ENCODE data around the gene TGFA.

TGFA gene

DNA sequence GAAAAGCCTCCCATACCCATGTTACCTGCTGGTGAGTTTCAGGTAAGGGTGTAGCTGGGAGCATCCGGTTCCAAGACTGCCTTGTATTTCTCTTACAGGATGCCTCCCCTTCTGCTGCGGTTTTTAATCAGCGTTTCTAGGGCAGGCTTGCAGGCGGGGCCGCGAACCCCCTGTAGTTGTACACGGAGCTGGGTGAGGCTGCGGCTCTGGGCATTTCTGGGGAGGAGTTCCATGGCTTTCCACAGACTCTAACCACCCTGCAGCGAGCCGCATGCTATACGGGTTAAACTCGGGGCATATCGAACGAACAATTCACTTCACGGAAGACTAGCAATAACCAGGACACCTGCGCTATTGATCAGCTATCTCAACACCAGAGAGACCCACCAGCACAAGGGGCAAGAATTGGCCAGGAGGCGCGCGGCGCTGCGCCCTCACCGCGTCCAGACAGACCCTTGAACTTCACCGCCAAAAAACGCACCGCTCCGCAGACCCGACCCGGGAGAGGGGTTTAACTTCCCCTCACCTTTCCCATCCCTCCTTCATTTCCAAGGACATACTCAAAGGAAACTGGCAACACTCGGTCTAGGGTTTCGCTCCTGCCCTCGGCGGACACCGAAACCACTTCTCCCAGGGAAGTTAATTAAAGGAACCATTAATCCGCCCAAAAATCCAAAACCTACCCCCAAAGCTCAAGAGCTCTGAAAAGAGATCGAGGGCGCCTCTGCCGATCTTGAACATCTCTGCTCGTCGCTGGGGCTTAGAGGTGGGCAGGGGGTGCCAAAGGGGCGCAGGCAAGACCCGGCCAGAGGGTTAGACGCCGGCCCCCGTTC is 909 bp downstream of the TGFA start:
- DNase-seq, result no peak

DNA sequence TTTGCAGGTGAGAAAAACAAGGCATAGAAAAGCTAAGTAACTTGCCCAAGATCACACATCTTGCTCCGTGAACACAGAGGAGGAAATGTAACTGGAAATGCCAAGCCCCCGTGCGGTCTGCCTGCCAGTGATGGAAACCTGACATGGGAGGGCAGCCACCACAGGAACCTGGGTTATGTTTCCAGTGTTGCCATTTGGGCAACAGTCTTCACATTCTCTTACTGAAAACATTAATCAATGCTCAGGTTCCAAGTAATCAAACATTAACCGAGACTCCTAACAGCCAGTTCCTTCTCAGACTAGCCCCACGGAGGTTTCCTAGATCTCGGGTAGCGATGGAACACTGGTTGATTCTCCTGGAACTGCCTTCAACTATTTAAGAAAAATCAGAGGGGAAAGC is 2.5 kb downstream of the TGFA start:
- DNase-seq, result no peak

DNA sequence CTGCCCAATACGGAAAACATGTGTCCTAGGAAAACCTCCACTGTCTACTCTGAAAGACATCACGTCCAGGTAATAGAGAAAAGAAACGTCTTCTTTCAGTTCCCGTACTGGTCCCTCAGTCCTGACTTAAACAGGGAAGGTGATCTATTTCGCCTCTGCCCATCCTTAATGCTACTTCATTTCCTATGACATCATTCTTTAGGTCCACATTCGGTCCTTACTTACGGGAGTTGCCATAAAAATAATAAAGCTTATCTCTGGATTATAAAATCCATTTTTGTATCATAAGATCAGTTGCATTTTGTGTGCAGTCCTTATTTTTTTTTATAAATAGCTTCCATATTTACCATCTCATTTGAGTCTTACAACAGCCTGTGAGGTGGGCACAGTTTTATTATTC is 3.7 kb downstream of the TGFA start:
- no peak for DNase-seq

DNA sequence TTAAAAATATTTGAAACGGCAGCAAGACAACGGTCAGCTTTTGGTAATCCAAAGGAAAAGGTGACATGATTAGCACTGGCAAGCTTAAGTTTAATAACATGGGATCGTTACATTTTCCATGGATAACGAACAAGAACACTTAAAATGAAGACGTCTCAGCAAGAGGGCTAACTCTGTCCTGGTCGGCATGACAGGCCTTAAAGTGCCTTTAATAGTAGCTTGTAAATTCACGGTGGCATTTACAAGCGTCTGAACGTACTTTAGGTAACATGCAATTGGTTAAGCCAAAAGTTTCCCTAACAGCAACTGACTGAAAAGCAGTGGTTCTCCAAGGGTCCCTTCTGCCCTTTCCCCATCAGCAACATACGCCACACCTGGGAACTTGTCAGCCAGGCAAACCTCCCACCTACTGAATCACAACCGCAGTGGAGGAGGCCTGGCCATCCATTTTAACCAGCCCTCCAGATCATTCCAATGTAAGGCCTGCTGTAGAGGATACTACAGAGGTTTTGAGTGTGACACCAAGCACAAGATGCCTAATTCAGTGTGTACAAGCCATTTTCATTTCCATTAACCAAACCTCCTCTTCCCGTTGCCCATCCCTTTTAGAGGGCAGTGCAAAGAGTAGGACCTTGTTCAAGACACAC is 4.4 kb downstream of the TGFA start:
- DNase-seq, result no peak

DNA sequence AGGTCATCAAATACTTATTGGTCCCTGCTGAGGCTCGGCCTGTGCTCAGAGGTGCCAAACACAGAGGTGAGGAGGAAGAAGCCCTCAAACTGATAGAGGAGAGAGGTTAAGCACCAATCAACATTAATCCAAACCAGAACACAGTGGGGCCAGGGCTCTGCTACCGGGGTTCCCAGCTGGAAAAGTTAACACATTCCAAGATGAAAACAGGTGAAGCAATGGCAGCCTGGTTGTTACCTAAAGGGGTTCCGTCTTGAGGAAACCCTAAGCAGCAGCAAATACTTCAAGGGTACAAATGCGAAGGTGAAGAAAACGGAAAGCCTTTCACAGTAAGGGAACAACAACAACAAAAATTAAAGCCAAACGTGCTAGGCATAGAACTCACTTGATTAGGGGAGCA is 5.4 kb downstream of the TGFA start:
- no peak for DNase-seq

DNA sequence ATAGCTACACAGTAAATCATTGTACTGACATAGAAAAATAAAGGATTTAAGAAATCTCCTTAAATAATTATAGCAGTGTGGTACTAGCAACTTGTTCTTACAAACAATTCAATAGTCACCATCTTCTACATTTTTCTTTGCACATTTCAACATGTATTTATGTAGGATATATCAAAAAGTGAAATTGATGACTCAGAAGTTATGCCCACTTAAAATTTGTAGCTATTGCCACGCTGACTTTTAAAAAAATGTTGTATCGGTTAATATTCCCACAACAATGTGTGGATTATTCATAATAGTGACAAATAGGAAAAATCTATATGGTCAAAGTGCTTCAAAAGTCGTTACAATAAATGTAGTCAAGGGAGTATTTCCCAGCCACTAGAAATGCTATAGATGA is 6.7 kb downstream of the TGFA start:
- DNase-seq, result no peak

DNA sequence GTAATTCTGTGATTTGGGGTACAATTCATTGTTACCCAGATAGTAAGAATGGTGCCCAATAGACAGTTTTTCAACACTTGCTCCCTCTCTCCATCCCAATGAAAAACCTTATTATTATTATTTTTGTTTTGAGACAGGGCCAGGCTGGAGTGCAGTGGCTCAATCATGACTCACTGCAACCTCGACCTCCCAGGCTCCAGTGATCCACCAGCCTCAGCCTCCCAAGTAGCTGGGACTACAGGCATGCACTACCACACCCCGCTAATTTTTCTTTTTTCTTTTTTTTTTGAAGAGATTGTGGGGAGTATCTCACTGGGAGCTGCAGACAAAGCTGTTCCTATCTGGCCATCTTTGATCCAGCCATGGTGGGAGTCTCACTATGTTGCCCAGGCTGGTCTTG is 7.2 kb downstream of the TGFA start:
- DNase-seq, result no peak

DNA sequence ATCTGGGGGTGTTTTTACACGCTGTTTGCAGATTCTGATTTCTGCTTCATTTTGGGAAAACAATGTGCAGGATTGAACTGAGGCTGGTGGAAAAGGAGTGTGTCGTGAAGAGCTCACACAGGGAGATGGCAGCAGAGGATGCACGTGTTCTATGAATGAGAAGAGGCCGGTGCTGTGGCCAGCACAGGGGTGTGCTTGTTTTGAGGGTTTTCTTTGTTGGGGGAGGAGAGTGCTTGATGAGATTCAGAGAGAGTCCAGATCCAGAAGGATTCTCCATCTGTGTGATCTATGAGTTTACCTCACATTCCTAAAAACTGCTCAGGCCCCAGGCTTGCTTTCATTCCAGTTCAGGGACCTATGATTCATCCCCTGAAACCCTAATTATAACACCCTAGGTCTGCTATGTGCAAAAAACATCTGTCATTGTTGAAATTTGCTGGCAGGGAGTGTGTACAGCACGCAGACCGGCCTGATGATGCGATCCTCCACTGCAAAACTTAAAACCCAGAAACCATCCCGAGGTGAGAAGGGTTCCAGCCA is 12.1 kb downstream of the TGFA start:
- DNase-seq, result peak; percentile 55

DNA sequence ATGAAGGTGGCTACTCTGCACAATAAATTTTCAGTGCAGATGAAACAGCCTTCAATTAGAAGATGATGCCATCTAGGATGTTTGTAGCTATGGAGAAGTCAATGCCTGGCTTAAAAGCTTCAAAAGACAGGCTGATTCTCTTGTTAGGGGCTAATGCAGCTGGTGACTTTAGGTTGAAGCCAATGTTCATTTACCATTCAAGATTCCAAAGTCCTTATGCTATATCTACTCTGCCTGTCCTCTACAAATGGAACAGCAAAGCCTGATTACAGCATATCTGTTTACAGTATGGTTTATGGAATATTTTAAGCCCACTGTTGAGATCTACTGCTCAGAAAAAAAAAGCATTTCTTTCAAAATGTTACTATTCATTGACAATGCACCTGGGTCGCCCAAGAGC is 15.8 kb downstream of the TGFA start:
- DNase-seq, result no peak

DNA sequence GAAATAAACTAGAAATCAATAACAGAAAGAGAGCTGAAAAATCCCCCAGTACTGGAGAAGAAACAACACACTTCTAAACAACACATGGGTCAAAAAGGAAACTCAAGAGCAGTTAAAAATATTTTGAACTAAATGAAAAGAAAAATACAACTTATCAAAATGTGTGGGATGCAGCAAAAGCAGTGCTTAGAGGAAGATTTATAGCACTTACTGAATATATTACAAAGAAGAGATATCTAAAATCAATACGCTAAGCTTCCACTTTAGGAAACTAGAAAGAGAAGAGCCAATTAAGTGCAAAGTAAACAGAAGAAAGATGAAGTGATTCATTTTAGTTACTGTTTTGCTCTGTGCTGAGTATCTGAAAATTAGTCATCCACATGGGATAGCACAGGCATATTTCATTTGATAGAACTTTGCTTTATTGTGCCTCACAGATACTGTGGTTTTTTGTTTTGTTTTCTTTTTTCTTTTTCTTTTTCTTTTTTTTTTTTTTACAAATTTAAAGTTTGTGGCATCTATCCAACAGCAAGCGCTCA is 17.0 kb downstream of the TGFA start:
- DNase-seq, result no peak

DNA sequence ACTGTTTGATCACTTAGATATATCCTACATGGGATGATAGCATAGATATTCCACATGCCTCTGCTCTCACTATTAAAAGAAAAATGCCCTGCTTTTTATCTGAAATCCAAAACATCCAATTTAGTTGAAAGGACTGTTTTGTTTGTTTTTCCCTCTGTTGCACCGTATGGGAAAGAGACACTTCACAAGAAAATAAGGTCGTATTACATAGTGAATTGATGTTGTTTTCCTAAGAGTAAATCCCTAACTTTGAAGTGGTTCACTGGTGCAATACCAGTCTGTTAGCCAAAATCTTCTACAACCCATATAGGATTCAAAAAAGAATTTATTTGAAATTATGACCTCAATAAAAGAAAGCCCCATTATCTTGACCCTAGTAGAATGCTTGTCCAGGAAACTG is 18.1 kb downstream of the TGFA start:
- no peak for DNase-seq

DNA sequence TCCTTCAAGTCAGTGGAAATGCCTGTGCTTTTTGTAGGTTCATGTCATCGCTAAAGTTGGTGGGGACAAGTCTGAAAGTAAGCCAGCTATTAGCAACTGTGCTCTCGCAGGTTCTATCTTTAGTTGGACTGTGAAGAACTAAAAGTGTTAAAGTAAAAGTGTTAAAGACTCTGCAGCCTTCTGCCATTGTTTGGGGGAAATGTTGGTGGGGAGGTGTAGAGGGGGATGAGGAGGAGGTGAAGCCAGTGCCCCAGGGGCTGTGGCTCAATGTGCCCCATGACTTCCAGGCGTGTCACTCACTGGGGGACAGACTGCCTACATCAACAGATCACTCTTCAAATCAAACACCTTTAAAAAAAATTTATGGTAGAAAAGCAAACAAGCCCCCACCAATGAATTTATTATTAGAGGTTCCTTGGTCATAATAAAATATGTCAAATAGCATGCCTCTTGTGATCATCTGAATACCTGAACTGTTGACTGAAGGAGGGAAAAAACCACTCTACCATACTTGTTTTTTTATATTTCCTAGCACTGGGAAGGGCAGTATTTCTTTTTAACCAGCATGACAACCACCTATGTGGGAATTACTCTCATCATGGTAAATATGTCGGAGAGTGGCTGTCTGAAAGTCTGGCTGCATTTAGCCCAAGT is 19.3 kb downstream of the TGFA start:
- no peak for DNase-seq

DNA sequence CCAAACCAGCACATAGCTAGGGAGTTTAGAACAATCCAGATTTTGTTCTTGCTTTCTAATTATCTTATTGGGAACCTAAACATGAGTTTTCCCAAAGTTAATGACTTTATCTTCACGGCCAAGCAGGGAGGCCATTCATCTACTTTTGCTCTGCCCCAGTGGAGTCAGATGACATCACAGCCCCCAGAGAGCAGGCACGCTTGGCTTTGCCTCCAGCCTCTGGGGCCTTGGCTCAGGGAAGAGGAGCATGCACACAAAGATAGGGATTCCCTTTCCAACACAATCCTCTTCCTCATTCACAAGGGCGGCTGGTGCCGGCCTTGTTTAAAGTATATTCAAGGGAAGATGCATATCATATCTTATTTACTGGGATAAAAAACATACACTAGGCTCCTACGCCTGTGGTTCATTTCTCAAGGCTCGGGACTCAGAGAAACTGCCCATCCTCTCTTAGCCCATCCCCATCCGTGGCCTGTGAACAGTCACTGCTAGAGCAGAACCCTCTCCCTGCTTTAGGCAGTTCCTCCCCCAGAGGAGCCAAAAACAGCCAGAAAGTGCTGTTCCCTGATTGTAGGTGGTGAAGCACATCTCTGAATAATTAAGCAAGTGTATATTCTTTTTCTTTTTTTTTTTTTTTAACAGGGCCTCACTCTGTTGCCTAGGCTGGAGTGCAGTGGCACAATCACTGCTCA is 21.2 kb downstream of the TGFA start:
- DNase-seq, result no peak

DNA sequence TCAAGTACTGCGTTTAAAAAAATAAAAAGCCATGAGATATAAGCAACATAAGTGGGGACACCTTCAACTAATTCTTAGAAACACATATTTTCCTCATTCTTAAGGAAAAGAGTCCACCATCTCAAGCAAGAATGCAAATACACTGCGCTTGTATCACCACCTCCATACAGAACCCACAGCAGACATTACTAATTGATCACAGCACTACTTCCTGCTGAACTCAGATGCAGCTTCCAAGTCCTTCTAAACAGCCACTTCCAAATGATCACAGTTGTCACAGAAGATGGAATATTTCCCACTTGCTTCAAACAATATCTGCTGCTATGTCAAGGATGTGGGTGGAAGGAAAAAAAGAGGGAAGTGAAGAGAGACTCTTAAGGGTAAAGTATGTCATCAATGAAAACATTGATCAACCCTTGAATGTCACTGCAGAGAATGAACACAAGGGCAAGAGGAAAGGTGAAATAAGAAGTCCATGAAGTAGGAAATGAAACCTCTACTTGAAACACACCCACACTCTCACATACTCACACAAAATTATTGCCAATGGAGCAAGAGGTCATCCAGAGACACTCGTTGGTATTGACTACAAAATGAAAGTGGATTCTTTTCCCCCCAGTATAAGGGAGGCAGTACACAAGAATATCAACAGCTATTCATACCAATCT is 22.1 kb downstream of the TGFA start:
- DNase-seq, result no peak

DNA sequence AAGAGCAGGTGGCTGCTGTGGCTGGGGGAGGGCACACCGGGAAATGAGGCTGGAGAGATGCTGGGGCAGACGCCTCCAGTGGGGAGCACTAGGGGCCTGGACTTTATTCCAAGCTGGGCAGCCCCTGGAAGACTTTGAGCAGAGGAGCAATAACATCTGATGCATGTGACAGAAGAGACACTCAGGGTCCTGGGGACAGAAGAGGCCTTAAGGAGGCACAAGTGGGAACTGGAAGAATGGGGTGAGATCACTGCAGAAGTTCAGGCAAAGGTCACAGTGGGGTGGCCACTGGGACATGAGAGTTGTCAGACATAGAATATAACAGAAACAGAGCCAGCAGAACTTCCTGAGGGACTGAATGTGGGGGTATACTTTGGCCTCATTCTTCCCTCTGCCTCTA is 24.0 kb downstream of the TGFA start:
- no peak for DNase-seq

DNA sequence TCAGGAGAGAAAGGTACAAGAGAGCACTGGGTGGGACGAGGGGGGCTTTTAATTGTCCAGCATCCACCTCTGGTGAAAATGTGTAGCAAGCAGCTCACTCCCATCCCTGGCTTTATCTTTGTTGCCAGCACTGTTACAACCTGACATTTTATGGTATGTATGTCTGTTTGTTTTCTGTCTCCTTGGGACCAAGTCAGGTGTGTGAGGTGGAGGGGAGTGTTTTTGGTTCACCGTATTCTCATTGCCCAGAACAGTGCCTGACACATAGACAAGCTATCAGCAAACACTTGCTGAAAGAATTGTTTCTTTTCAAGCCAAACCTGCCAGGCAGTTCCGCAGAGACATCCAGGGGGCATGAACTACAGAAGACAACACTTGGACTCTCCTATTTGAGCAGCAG is 24.7 kb downstream of the TGFA start:
- DNase-seq, result no peak

DNA sequence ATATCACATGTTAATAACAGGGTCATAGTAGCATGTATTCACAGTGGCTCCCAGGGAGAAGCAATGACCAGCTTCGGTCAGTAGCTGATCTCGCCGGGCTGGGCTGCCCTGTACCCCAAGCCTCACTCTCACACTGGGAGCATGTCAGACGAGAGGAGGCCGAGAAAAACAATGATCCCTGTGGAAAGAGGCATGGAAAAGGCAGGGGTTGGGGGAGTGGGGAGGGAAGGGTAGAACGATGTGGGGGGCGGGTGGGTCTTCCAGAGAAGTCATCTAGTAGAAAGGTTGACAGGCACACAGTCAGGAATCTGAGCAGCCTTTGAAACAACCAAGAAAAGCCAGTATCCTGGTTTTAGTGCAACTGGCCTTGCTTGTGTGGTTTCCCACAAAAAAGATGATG is 25.4 kb downstream of the TGFA start:
- no peak for DNase-seq

DNA sequence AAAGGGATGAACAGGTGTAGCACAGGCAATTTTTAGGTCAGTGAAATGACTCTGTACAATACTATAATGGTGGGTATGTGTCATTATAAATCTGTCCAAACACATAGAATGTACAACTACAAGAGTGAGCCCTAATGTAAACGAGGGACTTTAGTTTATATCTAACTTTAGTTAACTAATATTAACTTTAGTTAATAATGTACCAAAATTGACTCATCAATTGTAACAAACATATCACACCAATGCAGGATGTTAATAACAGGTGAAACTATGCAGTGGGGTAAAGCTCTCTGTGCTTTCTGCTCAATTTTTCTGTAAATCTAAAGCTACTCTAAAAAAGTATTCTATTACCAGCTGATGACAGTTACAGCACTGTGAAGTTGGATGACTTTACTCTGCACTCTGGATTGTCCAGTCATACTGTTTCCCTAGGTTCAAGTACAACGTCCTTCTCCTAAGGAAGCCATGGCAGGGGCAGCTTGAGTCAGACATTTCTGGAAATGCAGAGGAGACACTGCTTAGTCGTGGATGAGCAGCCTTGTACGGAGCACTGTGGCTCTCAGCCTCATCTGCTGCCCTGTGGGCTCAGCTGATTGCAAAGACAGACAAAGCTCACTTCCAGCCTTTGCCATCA is 26.1 kb downstream of the TGFA start:
- no peak for DNase-seq

DNA sequence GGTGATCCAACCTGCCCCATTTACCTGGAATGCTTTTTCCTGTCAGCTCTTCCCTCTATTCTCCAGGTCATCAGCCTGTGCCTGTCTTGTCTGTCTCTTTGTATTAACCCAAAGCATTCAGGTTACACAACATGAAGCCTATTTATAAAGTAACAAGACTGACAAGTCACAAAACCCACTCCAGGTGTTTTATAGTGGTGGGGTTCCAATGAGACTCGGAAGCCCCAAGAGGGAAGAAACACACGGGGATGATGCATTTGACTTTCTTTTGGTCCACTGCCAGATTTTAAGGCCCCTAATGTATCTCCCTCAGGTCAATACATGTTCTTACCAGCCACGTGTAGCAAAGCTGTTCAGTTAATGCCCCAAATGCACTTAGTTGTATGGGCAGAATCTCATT is 27.5 kb downstream of the TGFA start:
- no peak for DNase-seq

DNA sequence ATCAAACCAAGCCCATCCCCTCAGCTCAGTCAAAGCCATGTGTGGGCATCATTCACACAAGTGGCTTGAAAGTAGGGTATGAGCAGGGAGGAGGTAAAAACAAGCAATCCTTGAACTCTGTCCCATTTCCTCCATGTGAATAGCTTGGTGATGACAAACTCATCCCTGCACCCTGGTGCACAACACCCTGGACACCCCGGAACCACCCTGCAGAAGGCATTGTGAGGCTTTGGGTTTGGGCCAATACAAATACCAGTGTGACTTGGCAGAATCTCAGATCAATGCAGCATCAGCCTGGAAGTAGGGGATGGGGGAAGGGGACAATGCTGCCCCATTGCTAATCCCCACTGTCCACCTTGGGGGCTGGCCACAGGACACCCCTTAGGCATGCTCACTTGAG is 28.6 kb downstream of the TGFA start:
- no peak for DNase-seq
